Endothelial cell of umbilical vein (primary cell): ENCODE measurements around the gene GOLT1B.

Source experiments
- EZH2 ChIP-seq: IDR thresholded peaks from 2 replicates; pipeline ENCODE4 v1.6.1; 2012; ENCODE audit warnings: borderline replicate concordance, low read depth, mild to moderate bottlenecking, moderate library complexity, low read length, inconsistent platforms; ENCODE audit not compliant: severe bottlenecking
- FOS ChIP-seq: IDR thresholded peaks from 2 replicates; pipeline ENCODE4 v1.6.1; 2011; ENCODE audit warnings: mild to moderate bottlenecking, low read length, moderate library complexity, borderline replicate concordance; ENCODE audit not compliant: insufficient read depth
- MYC ChIP-seq: IDR thresholded peaks from one replicate; pipeline ENCODE4 v1.6.1; 2011; ENCODE audit warnings: mild to moderate bottlenecking, low read depth, low read length
- POLR2A ChIP-seq: IDR thresholded peaks from 2 replicates; pipeline ENCODE4 v1.6.1; 2012; ENCODE audit warnings: low read depth, mild to moderate bottlenecking, control low read depth, low read length
- TF ChIP-seq, protein P1 (sequence below), 2 donors: IDR thresholded peaks; 1 replicate in 1 of 2; 2 replicates in 1 of 2; pipeline ENCODE4 v1.5.1; 2011; ENCODE audit warnings: low read length in 2 of 2, mild to moderate bottlenecking in 2 of 2, moderate library complexity in 2 of 2, control low read depth in 1 of 2, inconsistent platforms in 1 of 2, low read depth in 1 of 2; ENCODE audit not compliant: insufficient read depth in 1 of 2; ENCODE audit errors: extremely low read depth in 1 of 2

DNA sequence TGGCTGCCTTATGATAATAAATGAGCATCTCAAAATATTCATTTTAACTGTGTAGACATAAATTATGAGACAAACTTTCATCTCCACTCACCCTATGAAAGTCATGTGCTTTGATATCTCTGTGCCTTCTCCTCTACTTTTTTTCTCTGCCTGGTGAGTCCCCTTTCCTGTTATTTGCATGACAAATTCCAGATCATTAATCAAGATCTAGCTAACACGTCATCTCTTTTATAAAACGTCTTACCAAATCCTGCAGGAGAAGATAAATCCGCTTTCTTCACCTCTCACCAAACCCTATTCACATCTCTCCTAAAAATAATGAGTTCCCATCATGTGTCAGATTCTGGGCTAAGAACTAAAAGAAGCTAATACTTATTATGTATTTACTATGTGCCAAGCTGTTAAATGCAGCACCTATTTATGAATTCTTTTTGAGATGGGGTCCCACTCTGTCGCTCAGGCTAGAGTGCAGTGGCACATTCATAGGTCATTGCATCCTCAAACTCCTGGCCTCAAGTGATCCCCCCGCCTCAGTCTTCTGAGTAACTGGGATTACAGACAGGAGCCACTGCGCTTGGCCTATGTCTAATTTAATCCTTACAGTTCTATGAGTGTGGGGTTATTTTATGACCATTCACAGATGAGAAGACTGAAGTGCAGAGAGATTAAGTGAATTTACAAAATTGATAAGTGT lies 51.2 kb downstream of the GOLT1B start:
- TF ChIP-seq, protein P1, sequence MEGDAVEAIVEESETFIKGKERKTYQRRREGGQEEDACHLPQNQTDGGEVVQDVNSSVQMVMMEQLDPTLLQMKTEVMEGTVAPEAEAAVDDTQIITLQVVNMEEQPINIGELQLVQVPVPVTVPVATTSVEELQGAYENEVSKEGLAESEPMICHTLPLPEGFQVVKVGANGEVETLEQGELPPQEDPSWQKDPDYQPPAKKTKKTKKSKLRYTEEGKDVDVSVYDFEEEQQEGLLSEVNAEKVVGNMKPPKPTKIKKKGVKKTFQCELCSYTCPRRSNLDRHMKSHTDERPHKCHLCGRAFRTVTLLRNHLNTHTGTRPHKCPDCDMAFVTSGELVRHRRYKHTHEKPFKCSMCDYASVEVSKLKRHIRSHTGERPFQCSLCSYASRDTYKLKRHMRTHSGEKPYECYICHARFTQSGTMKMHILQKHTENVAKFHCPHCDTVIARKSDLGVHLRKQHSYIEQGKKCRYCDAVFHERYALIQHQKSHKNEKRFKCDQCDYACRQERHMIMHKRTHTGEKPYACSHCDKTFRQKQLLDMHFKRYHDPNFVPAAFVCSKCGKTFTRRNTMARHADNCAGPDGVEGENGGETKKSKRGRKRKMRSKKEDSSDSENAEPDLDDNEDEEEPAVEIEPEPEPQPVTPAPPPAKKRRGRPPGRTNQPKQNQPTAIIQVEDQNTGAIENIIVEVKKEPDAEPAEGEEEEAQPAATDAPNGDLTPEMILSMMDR (IDR thresholded peaks at IDR 0.05; ENCODE audit: extremely low read depth in 1 of 2, insufficient read depth in 1 of 2, low read depth in 1 of 2, low read length in 2 of 2), result no peak
- TF ChIP-seq EZH2, result no peak
- TF ChIP-seq FOS, result no peak
- TF ChIP-seq POLR2A, result no peak
- no peak for TF ChIP-seq MYC
